Stimulated activated CD4-positive, alpha-beta T cell treated with anti-CD3 and anti-CD28 coated beads, Interleukin-4, amount 100 ng/mL, for 48 hours (primary cell): ENCODE results near the gene UBE2I.

Experiments
- DNase-seq, 2 donors: peaks; one replicate each; pipeline ENCODE4 v3.0.0-alpha.2; 2020; ENCODE audit warnings: low read depth in 2 of 2

The UBE2I gene

DNA sequence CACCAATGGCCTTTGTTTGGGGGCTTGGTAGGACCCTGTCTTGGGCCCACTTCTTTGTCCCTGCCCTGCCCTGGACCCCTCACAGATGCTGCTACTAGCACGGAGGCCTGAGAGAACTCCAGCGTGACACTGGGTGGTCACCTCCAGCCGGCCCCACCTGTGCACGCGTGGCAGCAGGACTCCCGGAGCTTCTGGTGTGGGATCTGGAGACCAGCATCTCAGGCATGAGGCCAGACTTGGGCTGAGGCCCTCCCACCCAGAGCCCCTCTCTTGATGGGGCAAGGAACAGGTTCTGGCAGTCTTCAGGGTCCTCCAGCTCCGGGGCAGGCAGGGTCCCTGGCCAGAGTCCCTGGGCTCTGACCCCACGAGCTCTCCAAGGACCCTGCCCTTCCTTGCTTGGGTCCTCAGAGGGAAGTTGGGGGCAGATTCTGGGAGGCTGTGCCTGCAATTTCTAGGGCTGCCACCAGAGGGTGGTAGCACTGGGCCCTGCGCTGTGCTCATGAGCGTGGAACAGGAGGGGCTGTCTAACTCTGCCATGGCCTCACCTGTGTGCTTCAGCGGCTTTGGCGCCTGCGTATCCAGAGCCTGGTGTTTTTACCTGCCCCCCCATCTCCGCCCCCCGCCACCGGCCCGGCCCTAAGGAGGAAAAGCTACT lies 21.0 kb downstream of the UBE2I start:
- DNase-seq, result no peak

- no peak for DNase-seq
Observed at GRCh38 chr16:1330931-1331711, 21.7 kb downstream of the UBE2I start.

DNA sequence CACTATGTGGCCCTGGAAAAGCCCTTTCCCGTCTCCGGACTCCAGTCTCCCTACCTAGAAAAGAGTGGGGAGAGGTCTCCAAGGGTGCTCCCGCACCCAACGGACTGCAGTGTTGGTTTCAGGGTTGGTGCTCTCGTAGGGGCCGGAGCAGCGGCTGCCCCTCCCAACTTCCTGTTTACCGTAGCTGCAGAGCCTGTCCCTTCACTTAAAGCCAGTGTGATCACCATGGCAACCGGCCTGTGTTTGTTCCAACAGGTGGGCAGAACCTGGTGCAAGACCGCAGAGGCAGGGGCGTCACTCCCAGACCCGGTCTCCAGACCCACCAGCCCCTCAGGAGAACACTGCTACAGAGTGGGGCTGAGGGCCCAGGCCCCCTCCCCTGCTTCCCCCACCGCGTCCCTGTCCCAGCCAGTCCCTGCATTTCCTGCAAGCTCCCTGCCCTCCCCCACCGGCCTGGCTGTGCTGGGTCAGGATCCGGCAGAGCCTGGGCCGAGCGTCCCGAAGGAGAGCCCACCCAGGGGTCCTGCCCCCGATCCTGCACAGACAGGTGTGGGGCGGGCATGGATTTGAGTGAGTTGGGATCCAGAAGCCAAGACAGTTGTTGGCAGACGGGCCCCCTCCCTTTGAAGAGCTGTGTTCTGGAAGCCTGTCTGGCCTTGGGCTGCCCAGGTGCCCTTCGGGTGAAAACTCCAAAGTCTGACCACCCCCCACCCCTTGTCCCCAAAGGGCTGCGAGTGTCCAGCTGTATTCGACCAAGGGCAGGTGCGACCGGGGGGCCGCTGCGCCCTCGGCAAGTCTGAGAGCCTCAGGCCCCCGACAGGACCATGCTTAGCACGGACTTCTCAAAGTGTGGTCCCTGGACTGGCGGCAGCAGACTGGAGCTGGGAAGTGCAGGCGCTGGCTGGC lies 22.5 kb downstream of the UBE2I start:
- DNase-seq, result no peak

GRCh38 chr16:1332618-1333148 lies 23.2 kb downstream of the UBE2I start:
- DNase-seq, result no peak

- peak; percentile 44 to 56 for DNase-seq
Observed at GRCh38 chr16:1333149-1333812, 23.8 kb downstream of the UBE2I start, which contains the start of gene BAIAP3. TSS of gene BAIAP3 (plus strand) at chr16:1333645. CDS start at chr16:1338550, 4,905 bp downstream.

GRCh38 chr16:1333854-1334700 lies 24.6 kb downstream of the UBE2I start:
- DNase-seq, result no peak

GRCh38 chr16:1334739-1335138 lies 25.3 kb downstream of the UBE2I start:
- no peak for DNase-seq

DNA sequence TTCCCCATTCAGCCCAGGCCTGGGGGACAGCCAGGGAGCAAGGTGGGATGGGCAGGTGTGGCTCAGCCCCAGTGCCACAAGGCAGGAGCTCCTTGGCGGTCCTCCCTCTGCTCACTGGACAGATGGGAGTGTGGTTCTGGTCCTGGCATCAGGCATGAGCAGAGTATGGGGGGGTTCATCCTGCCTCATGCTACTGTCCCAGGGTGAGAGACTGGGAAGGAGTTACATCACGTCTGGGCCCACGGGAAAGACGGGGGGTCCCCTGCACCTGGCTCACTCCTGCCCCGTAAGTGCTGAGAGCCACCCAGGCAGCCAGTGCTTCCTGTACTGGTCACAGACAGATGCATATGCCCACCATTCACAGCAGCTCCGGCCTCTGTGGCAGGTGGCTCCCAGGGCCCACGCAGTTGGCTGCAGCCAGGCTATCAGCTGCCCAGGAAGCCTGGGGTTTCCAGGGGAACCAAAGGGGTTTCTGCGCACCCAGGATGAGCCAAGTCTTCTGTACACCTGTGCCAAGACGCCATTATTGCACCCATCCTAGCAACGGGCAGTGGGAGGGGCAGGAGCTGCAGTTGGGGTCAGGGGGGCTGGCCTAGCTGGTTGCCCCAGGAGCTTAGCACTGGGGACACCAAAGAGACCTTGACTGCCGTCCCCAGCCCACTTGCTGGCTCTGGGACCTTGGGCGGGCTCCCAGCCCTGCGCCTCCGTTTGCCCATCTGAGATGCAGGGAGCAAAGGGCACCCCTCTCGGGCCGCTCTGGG lies 26.0 kb downstream of the UBE2I start:
- DNase-seq, result no peak

GRCh38 chr16:1335996-1336395 lies 26.6 kb downstream of the UBE2I start:
- DNase-seq, result no peak

GRCh38 chr16:1336619-1337018 lies 27.2 kb downstream of the UBE2I start:
- DNase-seq, result no peak

- DNase-seq, result no peak
Observed at GRCh38 chr16:1337486-1337885, 28.1 kb downstream of the UBE2I start.

DNA sequence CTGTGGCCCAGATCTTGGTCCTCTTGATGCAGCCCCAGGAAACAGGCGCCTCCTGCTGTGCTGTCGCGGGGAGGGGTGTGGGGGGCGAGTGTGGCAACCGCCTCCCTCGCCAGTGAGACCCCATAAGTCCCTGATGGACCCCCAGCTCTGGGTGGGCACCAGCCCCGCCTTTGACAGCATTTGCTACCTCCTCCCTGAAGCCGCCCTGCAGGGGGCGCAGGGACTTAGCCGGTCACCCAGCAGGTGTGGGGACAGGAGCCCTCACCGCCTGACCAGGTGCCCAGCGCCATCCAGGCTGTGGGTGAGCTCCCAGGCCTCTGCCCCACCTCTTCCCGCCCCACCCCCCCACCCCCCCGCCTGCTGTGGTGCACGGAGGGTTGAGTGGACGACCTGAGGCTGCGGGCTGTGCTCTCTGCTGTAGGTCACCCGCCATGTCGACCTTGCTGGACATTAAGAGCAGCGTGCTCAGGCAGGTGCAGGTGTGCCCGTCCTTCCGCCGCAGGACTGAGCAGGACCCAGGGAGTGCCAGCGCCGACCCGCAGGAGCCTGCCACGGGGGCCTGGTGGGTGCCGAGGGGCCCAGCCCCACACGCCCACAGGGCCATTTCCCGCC lies 28.8 kb downstream of the UBE2I start:
- DNase-seq, result no peak

DNA sequence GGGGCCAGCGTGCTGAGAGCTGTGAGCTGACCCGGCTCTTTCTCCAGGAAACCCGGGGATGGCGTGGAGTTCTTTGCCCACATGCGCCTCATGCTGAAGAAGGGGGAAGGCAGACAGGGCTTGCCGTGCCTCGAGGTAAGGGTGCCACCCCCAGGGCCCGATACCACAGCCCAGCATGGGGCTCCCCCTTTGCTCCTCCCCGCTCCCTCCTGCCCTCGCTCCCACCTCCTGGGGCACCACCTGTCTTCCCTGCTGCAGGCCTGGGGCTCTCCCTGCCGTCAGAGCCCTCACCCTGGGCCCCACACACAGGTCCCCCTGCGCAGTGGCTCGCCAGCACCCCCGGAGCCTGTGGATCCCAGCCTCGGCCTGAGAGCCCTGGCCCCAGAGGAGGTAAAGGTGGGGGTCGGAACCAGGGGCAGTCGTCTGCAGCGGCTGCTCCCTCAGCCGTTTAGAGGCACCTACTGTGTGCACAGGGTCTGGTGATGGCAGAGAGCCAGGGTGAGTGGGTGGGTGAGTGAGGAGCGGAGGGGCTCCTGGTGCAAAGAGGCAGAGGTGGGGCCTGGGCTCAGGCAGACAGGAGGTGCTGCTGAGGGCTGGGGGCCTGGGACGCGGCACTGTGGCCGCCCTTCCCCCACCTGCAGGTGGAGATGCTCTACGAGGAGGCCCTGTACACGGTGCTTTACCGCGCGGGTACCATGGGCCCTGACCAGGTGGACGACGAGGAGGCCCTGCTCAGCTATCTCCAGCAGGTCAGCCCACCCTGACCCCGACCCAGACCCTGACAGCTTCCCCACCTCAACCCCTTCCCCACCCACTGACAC lies 29.6 kb downstream of the UBE2I start:
- DNase-seq, result no peak

GRCh38 chr16:1340730-1341494 lies 31.5 kb downstream of the UBE2I start:
- DNase-seq, result no peak

GRCh38 chr16:1341495-1342420 lies 32.3 kb downstream of the UBE2I start:
- no peak for DNase-seq
